Activated CD4-positive, CD25-positive, alpha-beta regulatory T cell treated with anti-CD3 and anti-CD28 coated beads, Interleukin-2, amount 50 U/mL, for 24 hours (primary cell): ENCODE results near the gene PREX1.

Experiments used
- ATAC-seq, 2 donors: fragments of 150-1000 bp; cut with Tn5 transposase; one replicate each; pipeline ENCODE4 v1.10.0; 2021; ENCODE audit warnings: mild to moderate bottlenecking in 1 of 2, moderate library complexity in 1 of 2

PREX1 gene

DNA sequence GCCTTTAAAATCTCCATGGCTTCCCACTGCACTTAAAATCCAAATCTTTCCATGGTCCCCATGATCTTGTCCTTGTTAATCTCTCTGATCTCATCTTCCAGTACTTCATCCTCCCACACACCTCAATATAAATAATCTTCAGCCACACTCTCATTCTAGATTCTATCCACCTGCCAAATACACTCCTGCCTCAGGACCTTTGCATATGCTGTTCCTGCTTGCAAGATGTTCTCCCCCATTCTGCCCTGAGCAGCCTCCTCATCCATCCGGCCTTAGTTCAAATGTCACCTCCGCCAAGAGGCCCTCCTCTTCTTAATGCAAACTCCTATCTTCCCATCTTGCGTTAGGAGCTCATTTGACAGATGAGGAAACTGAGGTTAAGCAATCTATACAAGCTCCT, 77.4 kb downstream of the PREX1 start:
- ATAC-seq = no peak

DNA sequence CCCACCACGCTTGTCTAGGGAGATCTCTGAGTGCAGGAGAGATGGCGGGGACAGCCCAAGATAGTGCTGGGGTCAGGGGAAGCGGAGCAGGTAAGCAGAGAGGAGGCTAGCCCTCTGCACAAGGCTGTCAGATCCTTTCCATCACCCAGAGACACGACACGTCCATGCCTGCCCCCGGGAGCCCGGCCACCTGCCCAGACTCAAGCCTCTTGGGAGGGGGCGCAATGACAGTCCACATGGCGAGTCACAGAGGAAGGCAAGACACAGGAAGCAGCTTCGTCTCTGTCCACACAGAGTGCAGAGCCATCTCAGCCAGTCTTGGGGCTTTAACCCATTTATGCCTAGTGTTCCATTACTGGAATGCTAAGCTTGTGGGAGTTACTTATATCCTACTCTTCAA, 78.4 kb downstream of the PREX1 start:
- no peak for ATAC-seq

DNA sequence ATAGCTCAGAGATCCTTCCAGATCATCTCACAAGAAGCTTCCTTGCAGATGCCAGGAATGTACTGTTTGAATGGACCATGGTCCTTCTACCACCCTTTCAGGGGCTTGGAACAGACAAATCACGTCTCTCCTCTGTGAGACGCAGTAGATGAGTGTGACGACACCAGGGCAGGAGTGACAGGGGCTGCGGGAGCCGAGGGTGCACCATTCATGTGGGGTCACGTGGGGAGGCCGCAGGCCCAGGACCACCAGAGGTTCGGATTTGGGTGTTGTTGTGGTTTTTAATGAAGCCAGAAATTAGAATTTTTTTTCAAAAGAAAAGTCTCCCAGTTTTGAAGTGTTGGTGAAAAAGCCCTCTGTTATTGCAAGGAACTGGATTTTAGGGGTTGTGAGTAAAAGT, 79.2 kb downstream of the PREX1 start:
- ATAC-seq = no peak

DNA sequence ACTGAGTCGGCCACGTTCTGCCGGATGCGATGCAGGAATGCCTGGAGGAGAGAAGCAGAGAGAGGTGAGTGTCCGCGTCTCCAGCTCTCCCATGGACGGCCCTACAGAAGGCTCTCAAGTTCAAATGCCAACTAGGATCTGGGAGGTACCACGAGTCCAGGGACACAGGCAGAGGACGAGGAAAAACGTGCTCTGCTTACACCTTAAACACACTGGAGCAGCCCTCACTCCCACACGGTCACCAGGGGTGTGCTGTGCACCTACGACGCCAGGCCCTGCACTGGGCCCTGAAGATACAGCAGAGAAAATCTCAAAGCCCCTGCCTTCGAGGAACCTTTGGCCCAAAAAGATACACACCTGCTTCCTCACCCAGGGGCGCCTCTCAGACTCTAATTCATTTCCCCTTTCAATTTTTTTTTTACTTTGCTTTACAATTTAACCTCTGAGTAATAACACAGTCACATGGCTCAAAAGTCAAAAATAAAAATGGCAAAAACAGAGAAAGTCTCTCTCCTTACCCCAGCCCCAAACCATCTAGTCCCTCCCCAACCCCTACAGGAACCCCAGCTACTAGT, 79.9 kb downstream of the PREX1 start:
- ATAC-seq = peak in 1 of 2 donors; percentile 30

DNA sequence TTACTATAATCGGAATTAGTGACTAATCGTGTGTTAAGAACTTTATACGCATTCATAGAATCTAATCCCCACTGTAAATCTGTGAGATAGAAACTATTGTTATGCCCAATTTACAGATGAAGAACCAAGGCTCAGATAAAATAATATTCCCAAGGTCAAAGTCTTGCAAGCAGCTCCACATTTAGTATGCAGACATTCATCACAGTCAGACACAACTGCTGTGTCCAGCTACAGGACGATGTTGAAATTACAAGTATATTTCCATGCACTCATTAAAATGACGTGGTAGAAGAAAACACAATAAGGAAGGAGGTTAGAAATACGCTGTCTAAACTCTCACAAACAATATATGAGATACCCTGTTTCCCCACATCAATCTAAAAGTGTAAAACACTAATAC, 82.5 kb downstream of the PREX1 start:
- ATAC-seq = peak in 1 of 2 donors; percentile 21

DNA sequence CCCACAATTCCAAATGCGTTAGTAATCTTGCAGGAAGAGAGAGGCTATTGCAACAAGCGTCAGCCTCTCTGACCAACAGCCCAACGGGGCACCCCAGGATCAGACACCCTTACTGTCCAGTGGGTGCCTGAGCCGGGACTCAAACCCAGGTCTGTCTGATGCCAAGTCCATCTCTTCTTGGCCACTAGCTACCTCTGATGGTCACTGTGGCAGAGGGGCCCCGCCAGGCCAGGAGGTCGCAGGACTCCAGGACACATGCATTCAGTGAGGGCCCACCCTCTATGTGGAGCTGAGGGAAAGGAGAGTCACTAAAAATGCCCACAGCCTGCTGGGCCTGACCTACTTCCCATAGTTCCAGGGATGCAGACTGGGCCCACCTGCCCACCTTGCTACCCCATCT, 83.3 kb downstream of the PREX1 start:
- ATAC-seq = no peak

DNA sequence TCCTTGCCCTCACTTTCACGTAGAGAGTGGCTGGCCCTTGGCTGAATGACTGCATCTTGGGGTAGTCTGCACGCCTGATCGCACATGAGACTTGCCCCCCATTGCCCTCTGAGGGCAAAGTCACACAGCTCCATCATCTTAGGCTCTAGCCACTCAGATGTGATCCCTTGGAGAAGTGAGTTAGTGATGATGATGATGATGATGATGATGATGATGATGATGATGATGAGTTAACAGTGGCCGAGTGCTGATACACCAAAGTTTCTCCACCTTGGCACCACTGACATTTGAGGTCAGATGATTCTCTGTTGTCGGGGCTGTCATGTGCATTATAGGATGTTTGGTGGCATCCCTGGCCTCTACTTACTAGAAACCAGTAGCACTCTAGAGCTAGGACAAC, 84.0 kb downstream of the PREX1 start:
- ATAC-seq = no peak

DNA sequence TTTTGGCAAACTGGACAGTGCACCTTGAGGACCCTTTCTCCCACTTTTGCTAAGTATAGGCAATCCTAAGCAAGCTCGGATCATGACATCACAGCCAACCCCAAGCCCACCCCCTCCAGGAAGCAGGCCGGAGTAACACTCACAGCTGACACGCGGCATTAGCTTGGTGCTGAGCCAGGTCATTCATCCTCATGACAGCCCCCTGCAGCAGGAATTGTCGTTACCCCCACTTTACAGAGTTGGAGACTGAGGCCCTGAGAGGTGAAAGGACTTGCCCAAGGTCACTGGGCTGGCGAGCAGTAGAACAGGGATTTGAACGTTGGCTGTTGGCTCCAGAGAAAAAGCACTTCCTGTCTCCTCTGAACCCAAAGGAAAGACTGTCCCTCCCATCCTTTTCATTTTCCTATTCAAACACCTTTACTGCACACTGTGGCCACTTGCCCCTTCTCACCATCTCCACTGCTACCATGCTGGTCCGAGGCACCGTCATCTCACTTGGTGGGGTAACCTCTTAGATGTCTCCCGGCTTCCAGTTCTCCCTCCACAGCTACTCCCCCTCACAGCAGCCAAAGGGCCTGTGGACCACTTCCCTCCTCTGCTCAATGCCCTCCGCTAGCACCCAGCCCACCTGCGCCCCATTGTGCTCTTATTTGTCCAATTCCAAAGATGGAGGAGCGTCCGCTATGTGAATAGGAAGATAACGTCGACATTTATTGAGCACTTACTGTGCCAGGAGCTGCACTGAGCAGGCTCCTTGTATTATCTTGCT, 84.7 kb downstream of the PREX1 start:
- no peak for ATAC-seq

DNA sequence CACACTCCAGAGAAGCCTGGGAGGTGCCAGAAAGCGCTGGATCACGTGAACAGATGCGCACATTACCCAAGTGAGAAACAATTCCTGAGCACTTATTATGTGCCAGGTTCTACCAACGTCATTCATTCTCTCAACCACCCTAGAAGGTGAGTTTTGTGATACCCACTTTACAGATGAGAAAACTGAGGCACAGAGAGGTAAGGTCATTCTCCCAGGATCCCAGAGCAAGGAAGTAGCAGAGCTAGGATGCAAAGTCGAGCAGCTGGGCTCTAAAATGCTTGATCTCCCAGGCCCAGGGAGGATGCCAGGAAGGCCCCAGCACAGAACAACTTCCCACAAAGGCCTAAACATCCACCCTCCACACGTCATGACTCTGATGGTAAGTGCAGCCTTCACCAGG, 85.6 kb downstream of the PREX1 start:
- ATAC-seq = no peak

DNA sequence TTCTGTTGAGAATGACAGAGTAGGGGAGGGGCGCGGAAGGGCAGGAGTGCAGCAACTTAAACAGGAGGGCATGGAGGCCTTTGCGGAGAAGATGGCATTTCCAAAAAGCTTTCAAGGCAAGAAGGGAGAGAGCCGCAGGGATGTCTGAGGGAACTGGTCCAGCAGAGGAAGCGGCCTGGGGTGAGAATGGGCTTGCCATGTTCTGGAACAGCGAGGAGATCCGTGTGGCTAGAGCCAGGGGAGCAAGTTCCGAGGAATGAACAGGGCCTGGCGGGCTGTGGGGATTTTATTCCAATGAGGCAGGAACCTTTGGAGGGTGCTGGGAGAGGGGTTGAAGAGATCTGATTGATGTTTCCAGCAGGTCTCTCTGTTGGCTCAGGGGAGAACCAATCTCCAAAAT, 86.1 kb downstream of the PREX1 start:
- no peak for ATAC-seq

DNA sequence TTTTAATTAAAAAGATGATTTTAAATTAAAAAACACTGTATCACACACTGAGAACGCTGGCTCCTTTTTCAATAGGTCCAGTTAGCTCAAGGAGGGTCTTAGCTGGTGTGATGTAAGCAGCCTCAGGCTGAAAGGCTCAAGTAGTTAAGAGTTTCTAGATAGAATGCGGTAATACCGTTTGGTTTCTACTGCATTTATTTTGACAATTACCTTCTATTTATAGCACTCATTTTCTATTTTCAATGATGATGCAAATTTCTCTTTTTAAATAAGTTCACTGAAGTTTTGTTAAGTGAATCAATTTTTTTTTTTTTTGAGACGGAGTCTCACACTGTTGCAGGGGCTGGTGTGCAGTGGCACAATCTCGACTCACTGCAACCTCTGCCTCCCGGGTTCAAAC, 87.1 kb downstream of the PREX1 start:
- ATAC-seq = no peak

DNA sequence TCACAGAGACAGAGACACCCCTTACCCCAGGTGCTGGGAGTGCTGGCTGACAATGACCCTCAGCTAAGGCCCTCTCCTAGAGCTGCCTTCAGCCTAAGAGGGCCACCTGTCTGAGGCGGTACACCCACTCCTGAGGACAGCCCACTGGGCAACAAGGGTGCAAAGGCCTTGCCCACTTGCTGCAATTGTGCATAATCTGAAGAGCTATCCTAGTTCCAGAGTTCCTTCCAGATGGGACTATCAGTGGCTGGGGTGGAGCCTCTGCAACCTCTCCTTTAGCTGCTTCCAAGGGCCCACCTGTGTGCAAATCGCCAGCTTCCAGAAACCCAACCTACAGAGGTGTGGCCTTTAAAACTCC, 87.5 kb downstream of the PREX1 start:
- ATAC-seq = no peak

DNA sequence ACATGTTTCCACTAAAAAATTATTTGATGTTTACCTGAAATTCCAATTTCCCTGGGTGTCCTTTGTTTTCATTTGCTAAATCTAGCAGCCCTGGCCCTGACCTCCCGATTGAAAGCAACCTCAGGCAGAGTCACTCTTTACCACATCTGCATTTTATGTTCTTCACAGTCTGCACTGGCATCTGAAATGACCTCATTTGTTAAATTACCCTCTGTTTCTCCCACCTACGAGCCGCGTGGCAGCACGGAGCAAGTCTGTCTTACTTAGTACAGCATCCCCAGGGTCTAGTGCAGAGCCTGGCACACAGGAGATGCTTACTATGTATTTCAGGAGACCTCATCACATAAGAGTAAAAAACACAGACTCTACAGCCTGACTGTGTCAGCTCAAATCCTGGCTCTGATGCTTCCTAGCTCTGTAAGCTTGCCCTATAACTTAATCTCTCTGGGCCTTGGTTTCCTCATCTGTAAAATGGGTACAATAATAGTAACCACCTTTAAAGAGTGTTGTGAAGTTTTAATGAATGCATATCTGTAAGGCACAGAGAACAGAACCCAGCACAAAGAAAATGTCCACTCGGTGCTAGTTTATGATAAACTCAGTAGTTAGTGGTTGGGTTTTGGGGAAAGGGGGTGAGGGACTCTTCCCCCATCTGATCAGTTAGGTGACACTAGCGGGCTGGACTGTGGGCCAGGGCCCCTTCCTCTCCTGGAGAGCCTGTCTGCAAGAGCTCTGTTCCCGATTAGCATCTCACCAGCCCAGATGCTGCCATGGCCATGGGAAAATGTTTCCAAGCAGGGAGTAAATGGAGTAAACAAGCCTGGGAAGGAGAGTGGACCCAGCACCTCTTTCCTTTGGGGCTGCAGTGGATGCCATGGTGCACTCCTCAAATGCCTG, 88.2 kb downstream of the PREX1 start:
- peak; percentile 62 to 71 for ATAC-seq

DNA sequence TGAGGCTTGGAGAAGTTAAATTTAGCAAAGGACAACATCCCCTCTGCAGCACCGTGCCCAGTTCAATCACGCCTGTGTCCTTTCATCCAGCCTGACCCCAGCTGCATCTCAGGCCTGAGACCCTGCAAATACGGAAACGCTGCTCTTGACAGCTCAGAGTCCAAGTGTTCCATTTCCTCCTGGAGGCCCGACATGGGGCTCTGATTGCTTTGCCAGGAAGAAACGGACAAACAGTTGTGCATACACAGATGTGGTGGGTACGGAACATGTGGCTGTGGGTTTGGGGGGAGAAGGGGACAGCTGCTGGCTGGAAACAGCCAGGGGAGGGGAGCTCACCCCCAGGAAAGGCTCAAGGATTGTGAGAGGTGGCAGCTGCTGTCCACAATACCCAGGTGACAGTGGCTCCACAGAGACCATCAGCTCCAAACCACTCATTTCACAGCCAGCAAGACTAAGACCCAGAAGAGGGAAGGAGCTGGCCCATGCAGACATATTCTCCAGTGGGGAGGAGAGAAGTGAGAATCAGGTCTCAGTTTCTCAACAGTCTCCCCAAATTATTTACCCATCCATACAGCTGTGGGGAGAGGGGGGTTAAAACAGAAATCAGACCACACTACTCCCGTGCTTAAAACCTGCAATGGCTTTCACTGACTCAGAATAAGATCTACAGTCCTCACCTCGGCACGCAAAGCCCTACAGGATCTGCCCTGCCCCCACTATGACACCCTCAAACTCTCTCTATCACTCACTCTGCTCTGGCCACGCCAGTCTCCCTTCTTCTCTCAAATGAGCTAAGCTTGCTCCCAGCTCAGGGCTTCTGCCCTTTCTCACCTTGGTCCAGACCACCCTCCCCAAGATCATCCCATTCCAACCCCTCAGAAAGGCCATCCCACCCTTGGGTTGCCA, 89.1 kb downstream of the PREX1 start:
- ATAC-seq = peak; percentile 92 to 94

DNA sequence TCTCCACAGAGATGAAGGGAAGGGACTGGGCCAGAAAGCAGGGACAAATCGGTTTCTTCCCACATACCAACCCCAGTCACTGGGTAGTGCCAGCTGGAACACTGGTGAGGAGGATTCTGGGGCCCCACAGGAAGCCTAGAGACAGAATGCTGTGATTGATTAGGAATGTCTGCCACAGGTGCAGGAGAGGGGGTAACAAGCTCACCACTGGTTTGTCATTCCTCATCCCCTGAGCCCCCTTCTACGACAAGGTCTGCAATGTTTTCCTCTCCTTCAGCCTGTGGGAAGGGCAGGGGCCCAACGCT, 89.8 kb downstream of the PREX1 start:
- ATAC-seq = no peak

DNA sequence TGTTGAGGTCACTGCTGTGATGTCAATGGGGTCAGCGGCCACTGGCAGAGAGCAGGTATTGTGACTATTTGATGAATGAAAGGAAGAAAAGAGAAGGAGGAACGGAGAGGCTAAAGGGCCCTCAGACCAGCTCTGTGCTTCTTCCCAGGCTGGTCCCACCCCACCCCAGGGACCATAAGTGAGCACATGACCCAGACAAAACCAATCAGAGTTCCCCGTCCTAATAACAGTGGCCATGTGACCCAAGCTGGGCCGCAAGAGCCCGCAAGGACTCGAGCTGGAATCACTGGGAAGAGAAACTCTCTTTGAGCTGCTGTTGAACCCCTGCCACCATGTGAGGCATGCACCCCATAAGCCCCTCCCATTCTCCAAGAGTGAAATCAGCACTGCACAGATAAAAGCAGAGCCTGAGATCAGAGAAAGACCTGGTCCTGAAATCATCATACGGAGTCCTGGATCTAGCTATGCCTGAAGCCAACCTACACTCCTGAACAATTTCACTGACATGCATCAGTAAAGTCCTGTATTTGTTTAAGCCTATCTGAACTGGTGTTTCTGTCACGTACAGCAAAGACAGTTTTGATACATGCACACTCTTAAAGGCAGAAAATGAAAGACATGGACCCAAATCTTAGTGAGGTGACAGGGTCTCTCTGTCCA, 90.2 kb downstream of the PREX1 start:
- no peak for ATAC-seq

DNA sequence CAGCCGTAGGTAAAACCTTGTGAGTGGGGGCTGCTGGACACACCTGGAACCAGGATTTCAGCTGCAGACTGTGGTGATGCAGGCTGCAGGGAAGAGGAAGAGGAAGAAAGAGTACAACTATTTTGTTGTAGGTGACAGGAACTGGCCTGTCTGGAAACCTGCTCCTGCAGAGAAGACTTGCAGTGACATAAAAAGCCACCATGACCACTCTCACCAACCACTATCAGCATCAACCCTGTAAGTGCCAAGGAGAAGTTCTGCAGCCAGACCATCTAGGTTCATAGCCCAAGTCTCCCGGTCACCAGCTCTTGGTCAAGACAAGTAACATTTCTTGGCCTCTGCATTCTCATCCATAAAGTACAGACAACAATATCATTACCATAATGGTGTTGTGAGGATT, 91.2 kb downstream of the PREX1 start:
- no peak for ATAC-seq

DNA sequence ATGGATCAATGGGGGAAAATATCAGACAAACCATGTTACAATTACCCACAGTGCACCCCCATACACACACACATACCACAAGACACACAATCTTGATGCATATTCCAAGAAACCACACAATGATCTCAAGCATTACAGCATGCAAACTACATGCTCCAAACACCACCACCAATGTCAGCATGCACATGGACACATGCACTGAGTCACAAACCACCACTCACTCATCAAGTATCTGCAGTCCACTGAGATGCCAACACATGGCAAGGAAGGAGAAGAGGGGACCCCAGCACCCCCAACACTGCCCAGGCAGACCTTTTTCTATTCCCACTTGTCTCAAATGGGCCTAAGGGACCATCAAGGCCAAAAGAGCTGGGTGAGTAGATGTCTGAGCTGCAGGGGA, 91.6 kb downstream of the PREX1 start:
- ATAC-seq = no peak

DNA sequence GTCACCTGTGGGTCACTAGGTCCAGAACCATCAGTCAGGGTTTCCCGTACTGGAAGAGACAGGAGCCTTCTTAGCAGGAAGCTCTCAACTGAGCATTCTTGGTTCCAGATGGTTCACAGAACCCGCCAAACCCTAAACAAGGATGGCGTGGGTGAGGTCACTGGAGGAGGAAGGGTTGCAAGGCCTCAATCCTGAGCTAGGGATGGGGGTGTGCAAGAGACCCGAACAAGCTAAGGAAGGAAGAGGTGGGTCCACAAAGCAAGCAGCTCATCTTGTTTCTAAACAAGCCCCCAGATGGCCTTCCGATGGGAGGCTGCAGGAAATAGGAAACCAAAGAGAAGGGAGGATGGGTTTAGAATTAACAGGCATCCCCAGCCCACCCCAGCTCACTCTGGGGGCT, 92.7 kb downstream of the PREX1 start:
- no peak for ATAC-seq

DNA sequence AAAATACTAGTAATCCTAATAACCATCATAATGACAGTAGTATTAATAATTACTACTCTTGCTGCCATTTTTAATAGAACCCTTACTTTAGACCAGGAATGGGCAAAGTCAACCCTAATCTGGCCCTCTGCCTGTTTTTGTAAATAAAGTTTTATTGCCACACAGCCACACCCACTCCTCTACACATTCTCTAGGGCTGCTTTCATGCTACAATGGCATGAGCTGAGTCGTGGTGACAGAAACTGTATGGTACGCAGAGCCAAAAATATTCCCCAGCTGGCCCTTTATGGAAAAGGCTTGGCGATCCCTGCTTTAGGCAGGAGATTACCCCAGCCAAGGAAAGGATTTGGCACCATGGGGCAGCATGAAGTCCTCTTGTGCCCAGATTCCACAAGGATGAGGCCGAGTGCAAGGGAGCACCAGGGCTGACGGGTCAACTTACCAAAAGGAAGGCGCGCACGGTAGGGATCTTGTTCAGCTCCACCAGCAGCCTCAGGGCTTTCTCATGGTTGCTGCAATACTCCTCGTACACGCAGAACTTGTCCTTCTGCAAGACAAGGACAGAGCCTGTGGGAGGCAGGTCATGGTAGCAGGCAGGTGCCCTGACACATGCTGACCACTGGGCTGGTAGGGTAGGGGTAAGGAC, 93.6 kb downstream of the PREX1 start:
- no peak for ATAC-seq

DNA sequence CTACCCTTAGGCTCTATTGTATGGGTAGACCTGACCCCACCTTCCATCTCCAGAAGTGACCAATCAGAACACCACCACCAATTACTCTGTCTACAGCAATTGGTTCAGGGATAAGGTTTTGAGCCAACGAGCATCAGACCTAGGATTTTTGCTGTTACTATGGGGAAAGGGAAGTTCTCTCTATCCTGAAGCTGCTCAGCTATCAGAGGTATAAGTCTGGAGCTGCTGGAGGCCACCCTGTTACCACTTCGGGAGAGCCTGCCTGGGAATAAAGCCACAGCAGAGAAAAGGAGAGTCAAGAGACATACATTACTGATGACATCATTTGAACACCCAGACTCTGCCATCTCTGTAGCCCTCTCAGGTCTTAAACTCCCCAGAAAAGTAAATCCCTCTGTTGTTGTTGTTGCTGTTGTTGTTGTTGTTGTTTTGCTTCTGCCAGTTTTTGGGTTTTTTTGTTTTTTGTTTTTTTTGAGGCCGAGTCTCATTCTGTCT, 94.5 kb downstream of the PREX1 start:
- ATAC-seq = peak in 1 of 2 donors; percentile 41
